CD4-positive, CD25-positive, alpha-beta regulatory T cell (primary cell): Measurements from ENCODE around the gene COL7A1. TPM values are rescaled to one million over a fixed set of nuclear protein-coding genes. Genes with fewer than 3 reads are reported as not detected.
A peak's percentile ranks its signal among the peaks of the same experiment; 100 is the strongest.
"Not testable (repeated sequence)": the region's sequence is repeated elsewhere in the genome, so short reads cannot be mapped to it uniquely, and the experiment has no call there.

Experiments used
- ATAC-seq, 2 donors: fragments of 150-1000 bp; cut with Tn5 transposase; one replicate each; pipeline ENCODE4 v1.10.0; 2021; ENCODE audit warnings: low read depth in 2 of 2, moderate number of reproducible peaks in 2 of 2, moderate library complexity in 1 of 2
- DNase-seq, 3 donors: peaks; one replicate each; pipeline versions ENCODE4 v3.0.0 to v3.0.0-alpha.2; 2012 to 2022; ENCODE audit warnings: mixed read lengths in 1 of 3
- H3K27ac ChIP-seq: one replicate; pipeline ENCODE4 v1.7.0; 2013; ENCODE audit warnings: mild to moderate bottlenecking, low read length; ENCODE audit not compliant: insufficient read depth, poor library complexity, severe bottlenecking
- H3K27me3 ChIP-seq: one replicate; pipeline ENCODE4 v1.7.0; 2013; ENCODE audit warnings: low read length; ENCODE audit not compliant: control insufficient read depth, insufficient read depth
- H3K36me3 ChIP-seq: one replicate; pipeline ENCODE4 v1.7.0; 2013; ENCODE audit warnings: mild to moderate bottlenecking, low read length, moderate library complexity; ENCODE audit not compliant: control insufficient read depth, insufficient read depth
- H3K4me1 ChIP-seq: 2 replicates; pipeline ENCODE4 v1.7.0; 2013; ENCODE audit warnings: mild to moderate bottlenecking, low read length; ENCODE audit not compliant: insufficient read depth, control insufficient read depth, poor library complexity, severe bottlenecking
- H3K4me3 ChIP-seq: one replicate; pipeline ENCODE4 v1.7.0; 2013; ENCODE audit warnings: low read depth, mild to moderate bottlenecking, low read length, moderate library complexity
- H3K9me3 ChIP-seq, 2 experiments: 1 replicate in 1 of 2; 2 replicates in 1 of 2; pipeline ENCODE4 v1.7.0; 2013; ENCODE audit warnings: low read length in 2 of 2, mild to moderate bottlenecking in 1 of 2, moderate library complexity in 1 of 2; ENCODE audit not compliant: control insufficient read depth in 2 of 2
- H3K27ac Mint-ChIP-seq, 3 donors: one replicate each; pipeline ENCODE4 v1.8.0; 2020 to 2022; ENCODE audit warnings: mild to moderate bottlenecking in 3 of 3, mixed read lengths in 3 of 3, moderate library complexity in 2 of 3
- H3K27me3 Mint-ChIP-seq: one replicate; pipeline ENCODE4 v1.8.0; 2022; ENCODE audit warnings: mild to moderate bottlenecking, mixed read lengths
- H3K36me3 Mint-ChIP-seq: one replicate; pipeline ENCODE4 v1.8.0; 2020; ENCODE audit warnings: mixed read lengths
- H3K4me1 Mint-ChIP-seq, 4 donors: one replicate each; pipeline ENCODE4 v1.8.0; 2020 to 2022; ENCODE audit warnings: mixed read lengths in 4 of 4, mild to moderate bottlenecking in 1 of 4
- H3K4me3 Mint-ChIP-seq, 4 donors: one replicate each; pipeline ENCODE4 v1.8.0; 2020 to 2022; ENCODE audit warnings: mild to moderate bottlenecking in 4 of 4, mixed read lengths in 4 of 4, moderate library complexity in 3 of 4
- H3K9me3 Mint-ChIP-seq, 7 donors: one replicate each; pipeline ENCODE4 v1.8.0; 2020 to 2022; ENCODE audit warnings: mixed read lengths in 7 of 7, mild to moderate bottlenecking in 3 of 7, moderate library complexity in 2 of 7
- polyA plus RNA-seq, 4 donors: library from polyadenylated mRNA; unstranded; fragments of 300-500 nt; fragmentation: Illumina TruSeq; gene quantifications; one replicate each; pipeline ENCODE4 v1.2.3, GENCODE V29; 2021
- total RNA-seq: library from RNA; stranded (reverse); gene quantifications from one replicate; pipeline ENCODE4 v1.2.3, GENCODE V29; 2022

Gene COL7A1
- total and polyA plus RNA-seq, 5 donors from 2014 or later = 1.1 TPM; not detected in 4

GRCh38 chr3:48536116-48536515, 59.0 kb downstream of the COL7A1 start:
- Histone ChIP-seq H3K27me3 (no peaks in the 10 kb centered on the region), H3K36me3 (no peaks in the 10 kb centered on the region), H3K4me3 (no peak overlapping the region), H3K27ac (no peak overlapping the region), H3K9me3 (no peaks in the 10 kb centered on the region), H3K4me1 (no peaks in the 10 kb centered on the region)
- ATAC-seq (no peak), DNase-seq (no peak)
- H3K9me3 Mint-ChIP-seq = no peaks in the 10 kb centered on the region
- H3K27ac Mint-ChIP-seq = no peak overlapping the region
- H3K4me1 Mint-ChIP-seq = no peaks in the 10 kb centered on the region
- H3K27me3 Mint-ChIP-seq = no peaks in the 10 kb centered on the region
- peaks cover 13% of the 10 kb centered on the region for H3K36me3 Mint-ChIP-seq
- H3K4me3 Mint-ChIP-seq = no peak overlapping the region

GRCh38 chr3:48535578-48535977, 59.6 kb downstream of the COL7A1 start:
- DNase-seq (no peak), ATAC-seq (no peak)
- no peak overlapping the region for H3K4me3 ChIP-seq
- no peaks in the 10 kb centered on the region for H3K4me1 ChIP-seq
- Mint-ChIP-seq H3K36me3 (peaks cover 13% of the 10 kb centered on the region), H3K27me3 (no peaks in the 10 kb centered on the region), H3K27ac (no peak overlapping the region), H3K4me1 (no peaks in the 10 kb centered on the region), H3K4me3 (no peak overlapping the region), H3K9me3 (no peaks in the 10 kb centered on the region)
- no peaks in the 10 kb centered on the region for H3K9me3 ChIP-seq
- H3K27ac ChIP-seq = no peak overlapping the region
- H3K27me3 ChIP-seq = no peaks in the 10 kb centered on the region
- no peaks in the 10 kb centered on the region for H3K36me3 ChIP-seq

GRCh38 chr3:48532977-48533337, 62.2 kb downstream of the COL7A1 start:
- peaks cover 13% of the 10 kb centered on the region for H3K36me3 Mint-ChIP-seq
- H3K4me3 Mint-ChIP-seq = no peak overlapping the region

GRCh38 chr3:48532271-48532976, 62.7 kb downstream of the COL7A1 start:
- ATAC-seq (no peak), DNase-seq (no peak)
- peak overlapping the region in 2 of 3 donors; percentile 15 to 31 for H3K27ac Mint-ChIP-seq
- Histone ChIP-seq H3K4me3 (no peak overlapping the region), H3K27me3 (no peaks in the 10 kb centered on the region), H3K4me1 (no peaks in the 10 kb centered on the region), H3K36me3 (no peaks in the 10 kb centered on the region), H3K27ac (no peak overlapping the region), H3K9me3 (no peaks in the 10 kb centered on the region)
- H3K4me1 Mint-ChIP-seq = no peaks in the 10 kb centered on the region
- H3K4me3 Mint-ChIP-seq = no peak overlapping the region
- H3K27me3 Mint-ChIP-seq = no peaks in the 10 kb centered on the region
- no peaks in the 10 kb centered on the region for H3K9me3 Mint-ChIP-seq
- H3K36me3 Mint-ChIP-seq = peaks cover 10% of the 10 kb centered on the region

More at GRCh38 chr3:48532977-48533337, 62.2 kb downstream of the COL7A1 start:
- Histone ChIP-seq H3K9me3 (no peaks in the 10 kb centered on the region), H3K36me3 (no peaks in the 10 kb centered on the region), H3K27me3 (no peaks in the 10 kb centered on the region), H3K4me1 (no peaks in the 10 kb centered on the region), H3K27ac (no peak overlapping the region), H3K4me3 (no peak overlapping the region)
- peak overlapping the region in 1 of 3 donors; percentile 31 for H3K27ac Mint-ChIP-seq
- no peaks in the 10 kb centered on the region for H3K9me3 Mint-ChIP-seq
- DNase-seq = no peak
- H3K27me3 Mint-ChIP-seq = no peaks in the 10 kb centered on the region
- ATAC-seq = no peak
- H3K4me1 Mint-ChIP-seq = no peaks in the 10 kb centered on the region

GRCh38 chr3:48530701-48531100, 64.4 kb downstream of the COL7A1 start:
- not testable (repeated sequence) for H3K4me1 Mint-ChIP-seq, H3K27ac ChIP-seq, H3K4me3 Mint-ChIP-seq, H3K4me3 ChIP-seq, H3K9me3 ChIP-seq, H3K36me3 Mint-ChIP-seq, ATAC-seq, H3K4me1 ChIP-seq, H3K27me3 Mint-ChIP-seq, H3K9me3 Mint-ChIP-seq, DNase-seq, H3K27ac Mint-ChIP-seq, H3K27me3 ChIP-seq, H3K36me3 ChIP-seq

GRCh38 chr3:48528754-48529153, 66.4 kb downstream of the COL7A1 start:
- H3K27ac Mint-ChIP-seq = no peak overlapping the region
- H3K27ac ChIP-seq = no peak overlapping the region
- DNase-seq = no peak
- H3K27me3 ChIP-seq = no peaks in the 10 kb centered on the region
- no peaks in the 10 kb centered on the region for H3K36me3 Mint-ChIP-seq
- no peaks in the 10 kb centered on the region for H3K9me3 Mint-ChIP-seq
- H3K4me3 ChIP-seq = no peak overlapping the region
- H3K27me3 Mint-ChIP-seq = no peaks in the 10 kb centered on the region
- no peak overlapping the region for H3K4me3 Mint-ChIP-seq
- ATAC-seq = no peak
- H3K9me3 ChIP-seq = no peaks in the 10 kb centered on the region
- H3K4me1 Mint-ChIP-seq = no peaks in the 10 kb centered on the region
- no peaks in the 10 kb centered on the region for H3K36me3 ChIP-seq
- no peaks in the 10 kb centered on the region for H3K4me1 ChIP-seq

GRCh38 chr3:48528048-48528447, 67.1 kb downstream of the COL7A1 start:
- peak overlapping the region in 1 of 3 donors; percentile 48 for H3K27ac Mint-ChIP-seq
- H3K27me3 Mint-ChIP-seq = no peaks in the 10 kb centered on the region
- Histone ChIP-seq H3K4me1 (no peaks in the 10 kb centered on the region), H3K36me3 (no peaks in the 10 kb centered on the region), H3K9me3 (no peaks in the 10 kb centered on the region), H3K4me3 (no peak overlapping the region), H3K27me3 (no peaks in the 10 kb centered on the region), H3K27ac (no peak overlapping the region)
- H3K36me3 Mint-ChIP-seq = no peaks in the 10 kb centered on the region
- no peak for ATAC-seq
- no peaks in the 10 kb centered on the region for H3K9me3 Mint-ChIP-seq
- no peaks in the 10 kb centered on the region for H3K4me1 Mint-ChIP-seq
- DNase-seq = no peak
- H3K4me3 Mint-ChIP-seq = no peak overlapping the region

- ATAC-seq = no peak
- H3K36me3 ChIP-seq = no peaks in the 10 kb centered on the region
- peaks cover 0 to 2% (median 0%) of the 10 kb centered on the region in 4 donors for H3K4me1 Mint-ChIP-seq
- no peak overlapping the region for H3K4me3 ChIP-seq
- no peaks in the 10 kb centered on the region for H3K27me3 ChIP-seq
- H3K4me1 ChIP-seq = no peaks in the 10 kb centered on the region
- no peaks in the 10 kb centered on the region for H3K27me3 Mint-ChIP-seq
- H3K27ac ChIP-seq = no peak overlapping the region
- H3K27ac Mint-ChIP-seq = peak overlapping the region in 1 of 3 donors; percentile 20
- DNase-seq = no peak
- H3K9me3 Mint-ChIP-seq = no peaks in the 10 kb centered on the region
- H3K9me3 ChIP-seq = no peaks in the 10 kb centered on the region
- H3K4me3 Mint-ChIP-seq = no peak overlapping the region
- H3K36me3 Mint-ChIP-seq = no peaks in the 10 kb centered on the region
Measured at GRCh38 chr3:48524970-48525369, 70.2 kb downstream of the COL7A1 start.
